HEK293 (cell line): Measurements from ENCODE around the gene PIK3C2A.
"Not testable (repeated sequence)": the region's sequence is repeated elsewhere in the genome, so short reads cannot be mapped to it uniquely, and the experiment has no call there.

ENCODE experiments used
- CTCF ChIA-PET: fragments of 350-600 bp; formaldehyde crosslinking; extraction: SDS; loops from one replicate; lab custom pipeline; 2021; ENCODE audit warnings: antibody characterized with exemption; lab: Yijun Ruan, JAX
- POLR2A ChIA-PET: fragments of 300-600 bp; formaldehyde crosslinking; extraction: SDS; loops from one replicate; lab custom pipeline; 2020; ENCODE audit warnings: antibody characterized with exemption, inconsistent platforms; lab: Yijun Ruan, JAX
- H3K27ac ChIP-seq: fragments of 200-500 bp; sonication (Bioruptor generic); 2 replicates; pipeline ENCODE4 v1.5.1; 2014; ENCODE audit warnings: low read depth, low read length, control low read depth, inconsistent platforms; ENCODE audit errors: extremely low read depth
- H3K36me3 ChIP-seq, 2 experiments: fragments of 200-500 bp in 1 of 2; sonication (Bioruptor generic) in 1 of 2; 1 replicate in 1 of 2; 2 replicates in 1 of 2; pipeline ENCODE4 v1.5.1; 2014 to 2017; ENCODE audit warnings: inconsistent platforms in 2 of 2, low read length in 2 of 2; ENCODE audit not compliant: control insufficient read depth in 2 of 2, insufficient read depth in 1 of 2
- H3K4me1 ChIP-seq: fragments of 200-500 bp; sonication (Bioruptor generic); 2 replicates; pipeline ENCODE4 v1.5.1; 2014; ENCODE audit warnings: mild to moderate bottlenecking, low read length, inconsistent platforms; ENCODE audit not compliant: control insufficient read depth, insufficient read depth
- H3K4me3 ChIP-seq: 2 replicates; pipeline ENCODE4 v1.5.1; 2011; ENCODE audit warnings: low read depth, mild to moderate bottlenecking, control low read depth, low read length, moderate library complexity
- H3K9me3 ChIP-seq: fragments of 200-500 bp; sonication (Bioruptor generic); 2 replicates; pipeline ENCODE4 v1.5.1; 2014; ENCODE audit warnings: low read depth, low read length, inconsistent platforms; ENCODE audit not compliant: control insufficient read depth, insufficient read depth
- GLIS1 ChIP-seq: fragments of 450-650 bp; formaldehyde crosslinking; IDR thresholded peaks from 2 replicates; pipeline ENCODE4 v1.5.1; 2016; ENCODE audit warnings: missing biosample characterization, missing genetic modification characterization
- HOXC10 ChIP-seq: sonication (generic); formaldehyde crosslinking; IDR thresholded peaks from 2 replicates; pipeline ENCODE4 v1.8.1; 2023; ENCODE audit warnings: mild to moderate bottlenecking, missing genetic modification reagents
- INSM2 ChIP-seq: fragments of 450-650 bp; formaldehyde crosslinking; IDR thresholded peaks from 2 replicates; pipeline ENCODE4 v1.5.1; 2016; ENCODE audit warnings: missing biosample characterization, missing genetic modification characterization
- KLF9 ChIP-seq: fragments of 450-650 bp; formaldehyde crosslinking; IDR thresholded peaks from 2 replicates; pipeline ENCODE4 v1.5.1; 2016; ENCODE audit warnings: missing biosample characterization, missing genetic modification characterization, low read depth
- REPIN1 ChIP-seq: fragments of 450-650 bp; formaldehyde crosslinking; IDR thresholded peaks from 2 replicates; pipeline ENCODE4 v1.5.1; 2017; ENCODE audit warnings: missing biosample characterization, missing genetic modification characterization, low read depth
- TRIM28 ChIP-seq: IDR thresholded peaks from 2 replicates; pipeline ENCODE4 v1.6.1; 2011; ENCODE audit warnings: low read length, control low read depth, borderline replicate concordance
- WT1 ChIP-seq: fragments of 450-650 bp; formaldehyde crosslinking; IDR thresholded peaks from 2 replicates; pipeline ENCODE4 v1.5.1; 2016; ENCODE audit warnings: missing biosample characterization, missing genetic modification characterization
- ZBTB20 ChIP-seq: fragments of 450-650 bp; formaldehyde crosslinking; IDR thresholded peaks from 2 replicates; pipeline ENCODE4 v1.5.1; 2016; ENCODE audit warnings: missing biosample characterization, missing genetic modification characterization
- ZBTB44 ChIP-seq: fragments of 450-650 bp; IDR thresholded peaks from 2 replicates; pipeline ENCODE4 v1.5.1; 2018; ENCODE audit warnings: missing biosample characterization, mild to moderate bottlenecking, missing genetic modification characterization
- ZNF10 ChIP-seq: fragments of 450-650 bp; formaldehyde crosslinking; IDR thresholded peaks from 2 replicates; pipeline ENCODE4 v1.5.1; 2017; ENCODE audit warnings: missing biosample characterization, missing genetic modification characterization
- ZNF114 ChIP-seq: fragments of 450-650 bp; formaldehyde crosslinking; IDR thresholded peaks from 2 replicates; pipeline ENCODE4 v1.5.0; 2017; ENCODE audit warnings: missing biosample characterization, missing genetic modification characterization
- ZNF132 ChIP-seq: fragments of 450-650 bp; formaldehyde crosslinking; IDR thresholded peaks from 2 replicates; pipeline ENCODE4 v1.5.1; 2017; ENCODE audit warnings: missing biosample characterization, missing genetic modification characterization, borderline replicate concordance
- ZNF146 ChIP-seq: fragments of 450-650 bp; formaldehyde crosslinking; IDR thresholded peaks from 2 replicates; pipeline ENCODE4 v1.5.1; 2016; ENCODE audit warnings: missing biosample characterization, missing genetic modification characterization
- ZNF169 ChIP-seq: fragments of 450-650 bp; formaldehyde crosslinking; IDR thresholded peaks from 2 replicates; pipeline ENCODE4 v1.5.1; 2016; ENCODE audit warnings: missing biosample characterization, missing genetic modification characterization
- ZNF184 ChIP-seq: fragments of 450-650 bp; IDR thresholded peaks from 2 replicates; pipeline ENCODE4 v1.5.1; 2018; ENCODE audit warnings: missing biosample characterization, mild to moderate bottlenecking, missing genetic modification characterization
- ZNF214 ChIP-seq: fragments of 450-650 bp; formaldehyde crosslinking; IDR thresholded peaks from 2 replicates; pipeline ENCODE4 v1.5.1; 2017; ENCODE audit warnings: missing biosample characterization, mild to moderate bottlenecking, missing genetic modification characterization, borderline replicate concordance
- ZNF221 ChIP-seq: fragments of 450-650 bp; formaldehyde crosslinking; IDR thresholded peaks from 2 replicates; pipeline ENCODE4 v1.5.1; 2017; ENCODE audit warnings: missing biosample characterization, missing genetic modification characterization, borderline replicate concordance
- ZNF23 ChIP-seq: fragments of 450-650 bp; formaldehyde crosslinking; IDR thresholded peaks from 2 replicates; pipeline ENCODE4 v1.5.1; 2016; ENCODE audit warnings: missing biosample characterization, missing genetic modification characterization, borderline replicate concordance
- ZNF366 ChIP-seq: fragments of 450-650 bp; formaldehyde crosslinking; conservative IDR thresholded peaks from 2 replicates; pipeline ENCODE4 v1.5.1; 2016; ENCODE audit warnings: missing biosample characterization, missing genetic modification characterization
- ZNF391 ChIP-seq: fragments of 450-650 bp; formaldehyde crosslinking; IDR thresholded peaks from 2 replicates; pipeline ENCODE4 v1.5.1; 2016; ENCODE audit warnings: low read depth, missing biosample characterization, missing genetic modification characterization, borderline replicate concordance
- ZNF449 ChIP-seq: fragments of 450-650 bp; formaldehyde crosslinking; IDR thresholded peaks from 2 replicates; pipeline ENCODE4 v1.5.1; 2017; ENCODE audit warnings: missing biosample characterization, mild to moderate bottlenecking, missing genetic modification characterization, moderate library complexity
- ZNF521 ChIP-seq: fragments of 450-650 bp; formaldehyde crosslinking; IDR thresholded peaks from 2 replicates; pipeline ENCODE4 v1.5.1; 2017; ENCODE audit warnings: missing biosample characterization, mild to moderate bottlenecking, missing genetic modification characterization
- ZNF776 ChIP-seq: fragments of 450-650 bp; formaldehyde crosslinking; IDR thresholded peaks from 2 replicates; pipeline ENCODE4 v1.5.0; 2017; ENCODE audit warnings: missing biosample characterization, missing genetic modification characterization, borderline replicate concordance
- ZSCAN30 ChIP-seq: fragments of 450-650 bp; IDR thresholded peaks from 2 replicates; pipeline ENCODE4 v1.5.1; 2018; ENCODE audit warnings: missing biosample characterization, mild to moderate bottlenecking, missing genetic modification characterization, moderate library complexity
- TF ChIP-seq, protein P1 (sequence below): fragments of 450-650 bp; formaldehyde crosslinking; IDR thresholded peaks from 2 replicates; pipeline ENCODE4 v1.5.1; 2016; ENCODE audit warnings: missing biosample characterization, missing genetic modification characterization

The PIK3C2A gene

GRCh38 chr11:17229481-17230152 is 21.8 kb upstream of the PIK3C2A start:
- CTCF ChIA-PET = interaction anchor here (0.6 to 2.5 kb wide), 32 partner anchors 9 to 386 kb away, joined by 3 to 25 read pairs (median 5); partner anchors contain the start of gene NUCB2
- Histone ChIP-seq H3K27ac (no peak overlapping the region), H3K4me3 (no peak overlapping the region), H3K9me3 (no peaks in the 10 kb centered on the region), H3K4me1 (no peaks in the 10 kb centered on the region), H3K36me3 (no peaks in the 10 kb centered on the region)
- POLR2A ChIA-PET = interaction anchor here (1.1 to 1.2 kb wide), 2 partner anchors 22 to 47 kb away, joined by 5 read pairs; partner anchors contain the start of genes NUCB2 and PIK3C2A
- TF ChIP-seq ZSCAN30 (tag by site-specific recombination) (no peak), ZNF214 (tag by site-specific recombination) (no peak), ZNF169 (tag by site-specific recombination) (no peak), HOXC10 (CRISPR knock-in tag) (no peak), ZNF184 (tag by site-specific recombination) (no peak), ZNF776 (no peak), ZBTB20 (tag by site-specific recombination) (no peak), KLF9 (tag by site-specific recombination) (no peak), ZNF221 (no peak), ZBTB44 (tag by site-specific recombination) (no peak), WT1 (tag by site-specific recombination) (no peak), ZNF10 (tag by site-specific recombination) (no peak)

DNA sequence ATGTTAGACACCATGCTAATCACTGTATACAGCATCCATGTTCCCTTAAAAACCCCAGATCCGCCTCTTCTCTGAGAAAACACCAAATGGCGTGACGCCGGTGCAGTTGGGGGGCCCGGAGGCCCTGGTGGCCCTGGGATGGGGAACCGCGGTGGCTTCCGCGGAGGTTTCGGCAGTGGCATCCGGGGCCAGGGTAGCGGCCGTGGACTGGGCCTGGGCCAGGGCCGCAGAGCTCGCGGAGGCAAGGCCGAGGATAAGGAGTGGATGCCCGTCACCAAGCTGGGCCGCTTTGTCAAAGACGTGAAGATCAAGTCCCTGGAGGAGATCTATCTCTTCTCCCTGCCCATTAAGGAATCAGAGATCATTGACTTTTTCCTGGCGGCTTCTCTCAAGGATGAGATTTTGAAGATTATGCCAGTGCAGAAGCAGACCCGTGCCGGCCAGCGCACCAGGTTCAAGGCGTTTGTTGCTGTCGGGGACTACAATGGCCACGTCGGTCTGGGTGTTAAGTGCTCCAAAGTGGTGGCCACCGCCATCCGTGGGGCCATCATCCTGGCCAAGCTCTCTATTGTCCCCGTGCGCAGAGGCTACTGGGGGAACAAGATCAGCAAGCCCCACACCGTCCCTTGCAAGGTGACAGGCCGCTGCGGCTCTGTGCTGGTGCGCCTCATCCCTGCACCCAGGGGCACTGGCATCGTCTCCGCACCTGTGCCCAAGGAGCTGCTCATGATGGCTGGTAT is 20.6 kb upstream of the PIK3C2A start:
- CTCF ChIA-PET = interaction anchor here (2.1 to 2.5 kb wide), 4 partner anchors 11 to 276 kb away, joined by 6 to 24 read pairs (median 17); no protein-coding TSS in a partner anchor
- H3K36me3 ChIP-seq, H3K27ac ChIP-seq, POLR2A ChIA-PET, H3K4me1 ChIP-seq, H3K9me3 ChIP-seq, H3K4me3 ChIP-seq: not testable (repeated sequence)

GRCh38 chr11:17224727-17225126 is 16.9 kb upstream of the PIK3C2A start:
- Histone ChIP-seq H3K4me1 (no peaks in the 10 kb centered on the region), H3K36me3 (no peaks in the 10 kb centered on the region), H3K9me3 (no peaks in the 10 kb centered on the region), H3K4me3 (no peak overlapping the region), H3K27ac (no peak overlapping the region)
- ChIA-PET POLR2A (no interaction called here), CTCF (interaction anchor here (0.7 to 1.5 kb wide), 2 partner anchors 159 to 303 kb away, joined by 3 to 4 read pairs; no protein-coding TSS in a partner anchor)
- TF ChIP-seq ZNF366 (tag by site-specific recombination) (no peak), GLIS1 (no peak), WT1 (tag by site-specific recombination) (no peak), ZNF391 (tag by site-specific recombination) (no peak), ZNF521 (tag by site-specific recombination) (no peak), ZNF23 (tag by site-specific recombination) (no peak), ZNF449 (tag by site-specific recombination) (no peak), ZNF132 (tag by site-specific recombination) (no peak), ZNF114 (tag by site-specific recombination) (no peak), ZNF146 (tag by site-specific recombination) (no peak), REPIN1 (tag by site-specific recombination) (no peak), INSM2 (tag by site-specific recombination) (no peak), TRIM28 (no peak)
- TF ChIP-seq, protein P1, sequence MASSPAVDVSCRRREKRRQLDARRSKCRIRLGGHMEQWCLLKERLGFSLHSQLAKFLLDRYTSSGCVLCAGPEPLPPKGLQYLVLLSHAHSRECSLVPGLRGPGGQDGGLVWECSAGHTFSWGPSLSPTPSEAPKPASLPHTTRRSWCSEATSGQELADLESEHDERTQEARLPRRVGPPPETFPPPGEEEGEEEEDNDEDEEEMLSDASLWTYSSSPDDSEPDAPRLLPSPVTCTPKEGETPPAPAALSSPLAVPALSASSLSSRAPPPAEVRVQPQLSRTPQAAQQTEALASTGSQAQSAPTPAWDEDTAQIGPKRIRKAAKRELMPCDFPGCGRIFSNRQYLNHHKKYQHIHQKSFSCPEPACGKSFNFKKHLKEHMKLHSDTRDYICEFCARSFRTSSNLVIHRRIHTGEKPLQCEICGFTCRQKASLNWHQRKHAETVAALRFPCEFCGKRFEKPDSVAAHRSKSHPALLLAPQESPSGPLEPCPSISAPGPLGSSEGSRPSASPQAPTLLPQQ (tag by site-specific recombination) = no peak
